CD4-positive, alpha-beta T cell treated with Interleukin-1 beta for 1 hour (primary cell): Measurements from ENCODE around the gene MS4A18.

Experiments used
- DNase-seq, 2 donors: peaks; one replicate each; pipeline ENCODE4 v3.0.0-alpha.2; 2020 to 2022

MS4A18 gene

GRCh38 chr11:60791153-60791933, 66.8 kb downstream of the MS4A18 start:
- no peak for DNase-seq

GRCh38 chr11:60792521-60792920, 68.0 kb downstream of the MS4A18 start:
- DNase-seq = no peak
